Stimulated activated CD4-positive, alpha-beta T cell treated with anti-CD3 and anti-CD28 coated beads, Interleukin-15, amount 100 ng/mL, for 1 hour (primary cell): ENCODE results near the gene MYADML2.

Experiments used
- DNase-seq, 2 donors: peaks; one replicate each; pipeline ENCODE4 v3.0.0-alpha.2; 2020; ENCODE audit warnings: low read depth in 1 of 2, low spot score in 1 of 2

MYADML2 gene

DNA sequence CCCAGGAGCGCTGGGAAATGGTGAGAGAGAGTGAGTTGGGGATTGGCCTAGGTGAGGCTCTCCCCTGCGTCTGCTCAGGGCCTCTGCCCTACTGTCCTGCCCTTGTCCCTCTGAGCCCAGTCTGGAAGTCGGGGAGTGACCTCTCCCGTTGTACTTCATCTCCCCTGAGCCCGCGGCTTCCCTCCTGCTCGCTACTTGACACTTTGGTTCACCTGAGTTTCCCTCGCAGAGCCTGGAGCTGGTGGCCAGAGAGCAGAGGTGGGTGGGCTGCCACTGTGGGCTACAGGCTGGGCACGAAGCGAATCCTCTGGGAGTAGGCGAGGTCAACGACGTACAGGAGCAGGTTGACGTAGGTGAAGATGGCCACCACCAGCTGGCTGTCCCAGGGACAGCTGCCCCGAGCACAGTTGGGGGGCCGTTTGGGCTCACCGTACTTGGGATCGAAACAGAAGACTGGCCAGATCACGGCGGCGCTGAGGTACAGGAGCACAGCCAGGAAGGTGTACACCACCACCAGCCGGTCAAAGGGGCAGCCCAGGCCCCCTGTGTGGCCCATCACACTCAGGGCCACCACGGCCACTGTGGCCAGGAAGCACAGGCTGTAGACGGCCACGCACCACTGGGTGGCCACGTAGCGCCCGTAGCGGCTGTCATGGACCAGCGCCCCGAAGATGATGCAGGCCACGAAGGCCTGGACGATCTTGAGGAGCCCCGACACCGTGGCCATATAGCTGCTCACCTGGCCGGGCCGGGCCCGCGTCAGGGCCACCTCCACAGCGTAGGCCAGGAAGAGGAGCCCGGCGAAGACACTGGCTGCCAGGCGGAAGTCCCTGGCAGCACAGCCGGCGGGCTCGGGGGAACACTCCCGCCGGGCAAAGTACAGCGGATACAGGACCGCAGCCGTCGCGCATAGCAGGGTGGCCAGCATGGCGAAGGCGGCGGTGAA is 6.2 kb downstream of the MYADML2 start:
- no peak for DNase-seq

DNA sequence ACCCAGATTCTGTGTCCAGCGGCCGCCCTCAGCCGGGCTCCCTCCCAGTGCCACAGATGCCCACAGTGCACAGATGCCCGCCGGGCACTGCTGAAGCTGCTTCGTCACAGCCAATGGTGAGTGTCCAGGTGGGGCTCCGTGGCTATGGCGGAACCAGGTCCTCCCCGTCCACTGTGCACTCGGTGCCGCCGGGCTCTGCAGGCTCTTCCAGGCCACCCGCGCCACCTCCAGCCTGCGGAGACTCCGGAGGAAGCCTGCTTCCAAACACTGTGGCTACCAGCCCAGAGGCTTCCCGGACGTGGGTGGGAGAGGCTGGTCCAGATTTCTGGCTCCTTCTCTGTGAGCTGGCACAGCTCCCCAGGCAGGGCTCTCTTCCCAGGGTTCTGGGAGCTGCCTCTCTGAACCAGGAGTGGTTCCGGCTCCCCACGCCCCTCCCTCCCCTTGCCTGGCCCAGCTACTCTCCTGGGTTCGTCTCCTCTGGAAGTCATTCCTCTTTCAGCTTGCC is 7.1 kb downstream of the MYADML2 start:
- DNase-seq = no peak

DNA sequence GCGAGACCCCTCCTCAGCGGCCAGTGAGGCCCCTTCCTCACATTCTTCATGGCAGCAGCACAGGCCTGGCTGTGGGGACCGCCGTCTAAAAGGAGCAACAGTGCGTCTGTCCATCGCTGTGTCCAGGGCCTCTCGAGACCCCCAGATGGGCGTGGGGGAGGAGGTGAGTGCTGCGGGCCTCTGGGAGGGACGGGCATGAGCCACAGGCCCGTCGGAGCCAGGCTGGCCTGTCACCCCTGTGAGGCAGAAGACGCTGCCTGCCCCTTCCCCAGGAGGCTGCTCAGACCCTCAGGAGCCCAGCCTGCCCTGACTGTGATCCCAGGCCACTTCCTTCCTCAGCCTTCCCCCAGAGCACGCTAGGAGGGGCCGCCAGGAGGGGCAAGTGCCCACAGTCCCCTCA is 7.8 kb downstream of the MYADML2 start:
- no peak for DNase-seq

DNA sequence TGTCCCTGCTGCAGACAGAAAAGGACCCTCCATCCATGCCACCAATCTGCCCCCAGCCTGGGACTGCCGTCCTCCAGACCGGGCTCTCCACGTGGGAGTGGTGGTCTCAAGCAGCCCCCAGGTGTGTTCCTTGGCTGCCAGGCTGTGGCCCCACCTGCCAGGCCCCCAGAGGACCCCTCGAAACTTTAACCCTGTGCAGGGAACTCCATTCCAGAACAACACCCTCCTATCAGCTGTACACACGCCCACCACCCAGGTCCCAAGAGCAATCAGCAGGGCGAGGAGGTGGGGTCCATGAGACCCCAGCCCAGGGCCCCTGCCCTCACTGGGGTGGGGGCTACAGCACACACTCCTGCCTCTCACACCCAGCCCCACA is 11.3 kb downstream of the MYADML2 start:
- DNase-seq = no peak

DNA sequence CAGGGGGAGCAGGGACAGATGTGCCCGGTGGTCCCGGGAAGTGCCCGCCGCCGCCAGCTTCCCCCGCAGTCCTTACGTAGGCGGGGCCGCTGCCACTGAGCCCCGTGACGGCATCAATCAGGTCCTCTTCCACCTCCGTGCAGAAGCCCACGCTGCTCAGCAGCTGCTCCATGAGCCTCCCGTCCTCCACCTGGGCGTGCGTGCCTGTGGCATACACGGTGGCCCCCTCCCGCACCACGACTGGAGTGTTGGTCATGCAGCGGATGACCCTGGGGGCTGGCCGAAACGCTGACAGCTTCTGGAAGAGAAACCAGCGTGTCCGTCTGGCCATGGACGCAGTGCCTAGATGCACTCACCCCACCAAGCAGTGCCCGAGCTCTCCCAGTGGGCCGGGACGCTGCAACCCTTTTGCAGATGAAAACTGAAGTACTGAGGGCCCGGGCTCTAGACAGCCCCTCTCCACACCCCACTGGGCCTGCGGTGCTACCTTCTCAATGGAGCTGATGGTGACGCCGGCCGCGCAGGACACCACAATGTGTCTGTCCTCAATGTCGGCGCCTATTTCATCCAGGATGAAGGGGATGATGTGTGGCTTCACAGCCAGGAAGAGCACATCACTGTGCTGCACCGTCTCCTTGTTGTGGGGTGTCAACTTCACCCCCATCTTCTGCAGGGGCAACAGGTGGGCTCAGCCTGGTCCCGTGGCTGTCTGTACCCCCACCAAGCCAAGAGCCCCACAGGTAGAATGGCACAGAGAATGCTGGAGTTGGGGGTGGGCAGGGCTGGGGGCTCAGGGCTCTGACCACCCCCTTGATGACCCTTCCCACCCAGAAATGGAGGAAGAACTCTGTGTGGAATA is 12.0 kb downstream of the MYADML2 start:
- DNase-seq = no peak

DNA sequence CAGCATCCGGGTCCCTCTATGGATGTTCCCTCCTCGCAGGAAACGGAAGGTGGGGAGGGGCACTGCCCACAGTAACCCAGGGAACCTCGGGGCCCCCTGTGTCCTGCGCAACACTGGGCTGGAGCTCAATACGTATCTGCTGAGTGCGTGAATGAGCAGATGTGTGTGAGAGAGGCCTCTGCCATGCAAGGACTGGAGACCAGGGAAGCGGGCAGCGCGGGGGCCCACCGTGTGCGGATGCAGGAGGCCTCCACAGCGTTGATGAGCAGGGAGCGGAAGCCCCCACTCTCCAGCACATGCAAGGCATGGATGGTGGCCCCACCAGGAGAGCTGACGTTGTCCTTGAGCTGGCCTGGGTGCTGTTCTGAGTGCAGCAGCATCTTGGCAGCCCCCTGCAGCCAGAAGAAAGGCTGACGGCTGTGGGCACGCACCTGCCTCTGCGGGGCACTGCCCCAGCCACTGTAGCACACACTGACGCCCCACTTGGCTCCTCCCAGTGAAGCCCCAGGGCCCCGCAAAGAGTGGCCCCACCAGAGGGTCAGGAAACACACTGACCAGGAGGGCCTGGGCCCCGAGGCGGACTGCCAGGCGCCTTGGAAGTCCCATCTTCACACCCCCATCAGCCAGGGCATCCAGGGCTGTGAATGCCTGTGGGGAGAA is 12.8 kb downstream of the MYADML2 start:
- no peak for DNase-seq

DNA sequence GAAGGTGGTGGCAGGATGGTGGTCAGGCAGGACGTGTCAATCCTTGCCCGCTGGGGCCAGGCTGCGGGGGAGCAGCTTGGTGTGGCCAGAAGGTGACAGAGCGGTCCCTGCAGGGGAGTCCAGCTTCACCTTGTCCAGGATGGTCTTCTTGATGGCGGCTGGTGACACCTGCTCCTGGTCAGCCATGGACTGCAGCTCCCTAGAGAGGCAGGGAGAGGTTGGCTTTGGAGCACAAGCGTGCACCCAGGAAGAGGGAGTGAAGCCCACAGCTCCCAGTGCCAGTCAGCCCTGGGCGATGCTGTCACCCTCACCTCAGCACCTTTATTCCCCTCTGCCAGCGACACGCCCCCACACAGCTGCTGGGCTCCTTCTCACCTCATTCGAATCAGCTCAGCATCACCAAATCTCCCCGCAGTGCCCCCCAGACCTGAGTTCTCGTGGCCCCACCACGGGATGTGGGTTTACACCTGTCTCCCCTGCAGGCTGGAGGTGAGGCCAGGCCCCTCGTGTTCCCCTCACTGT is 13.8 kb downstream of the MYADML2 start:
- DNase-seq = no peak

DNA sequence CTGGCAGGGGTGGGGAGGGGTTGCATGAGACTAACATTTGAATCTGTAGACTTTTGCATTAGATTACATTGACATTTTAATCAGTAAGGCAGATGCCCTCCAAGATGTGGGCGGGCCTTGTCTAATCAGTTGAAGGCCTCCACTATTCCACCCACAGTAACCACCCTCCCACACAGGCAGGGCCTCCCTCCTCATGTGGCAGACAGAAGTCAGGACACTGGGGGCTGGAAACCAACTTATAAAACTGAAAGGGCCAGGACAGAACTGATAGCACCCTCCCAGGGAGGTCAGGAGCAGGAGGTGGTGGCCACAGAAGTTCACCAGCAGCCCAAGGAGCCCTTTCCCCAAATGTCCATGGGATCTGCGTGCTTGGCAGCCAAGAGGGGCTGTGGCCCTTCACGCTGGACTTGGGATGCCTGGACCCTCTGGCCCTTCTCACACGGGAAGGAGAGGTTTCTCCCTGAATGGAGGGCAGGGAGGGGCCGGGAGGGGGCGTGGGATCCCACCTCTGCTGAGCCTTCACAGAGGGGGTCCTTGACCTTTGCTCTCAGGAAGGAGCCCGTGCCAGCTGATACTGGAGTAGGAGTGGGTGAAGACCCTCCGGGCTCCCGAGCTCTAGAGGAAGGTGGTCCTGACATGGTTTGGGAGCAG is 14.6 kb downstream of the MYADML2 start:
- DNase-seq = no peak

DNA sequence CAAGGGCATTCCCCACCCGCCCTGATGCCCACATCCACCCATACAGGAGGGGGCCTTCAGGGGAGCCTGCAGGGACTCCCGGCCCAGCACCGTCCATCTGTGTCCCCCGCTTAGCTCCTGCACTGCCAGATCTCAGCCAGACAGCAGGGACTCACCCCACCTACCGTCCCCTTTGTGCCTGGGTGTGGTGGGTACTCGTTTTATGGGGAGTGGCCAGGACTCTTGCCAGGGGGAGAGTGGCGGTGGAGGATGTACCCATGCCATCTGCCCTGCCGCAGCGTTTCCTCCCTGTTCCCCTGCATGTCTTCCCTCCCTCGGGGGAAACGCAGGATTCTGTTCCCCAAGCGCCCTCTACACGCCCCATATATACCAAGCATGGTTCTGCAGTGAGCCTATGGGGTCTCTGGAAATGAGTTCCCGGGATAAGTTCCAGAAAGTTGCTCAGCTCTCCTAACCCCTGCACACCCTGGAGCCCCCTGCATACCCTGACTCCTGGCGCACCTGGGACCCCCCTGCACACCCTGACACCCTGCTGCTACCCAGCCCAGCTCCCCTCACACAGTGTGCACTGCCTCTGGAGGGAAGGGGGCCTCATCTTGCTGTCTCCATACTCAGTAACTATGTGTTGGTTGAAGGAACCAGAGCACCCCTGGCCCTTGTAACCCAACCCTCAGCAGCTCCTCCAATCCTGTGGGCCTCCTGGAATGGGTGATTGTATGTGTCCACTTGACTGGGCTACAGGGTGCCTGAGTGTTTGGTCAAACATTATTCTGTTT is 15.3 kb downstream of the MYADML2 start:
- no peak for DNase-seq

DNA sequence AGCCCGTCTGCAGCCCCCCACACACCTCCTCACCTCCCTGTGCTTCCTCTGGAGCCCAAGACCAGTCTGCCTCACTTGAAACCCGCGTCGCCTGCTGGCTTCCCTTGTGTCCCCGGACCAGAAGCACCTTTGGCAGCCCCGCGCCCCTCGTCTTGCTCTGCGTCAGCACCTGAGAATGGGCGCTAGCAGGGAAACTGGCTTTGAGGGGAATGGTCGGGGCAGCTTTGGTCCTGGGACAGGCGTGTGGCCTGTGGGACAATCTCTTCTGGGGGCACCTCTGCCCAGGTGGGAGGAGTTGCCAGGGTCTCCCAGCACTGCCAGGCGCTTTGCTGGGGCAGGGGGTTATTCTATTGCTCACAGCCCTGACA is 15.9 kb downstream of the MYADML2 start:
- no peak for DNase-seq

DNA sequence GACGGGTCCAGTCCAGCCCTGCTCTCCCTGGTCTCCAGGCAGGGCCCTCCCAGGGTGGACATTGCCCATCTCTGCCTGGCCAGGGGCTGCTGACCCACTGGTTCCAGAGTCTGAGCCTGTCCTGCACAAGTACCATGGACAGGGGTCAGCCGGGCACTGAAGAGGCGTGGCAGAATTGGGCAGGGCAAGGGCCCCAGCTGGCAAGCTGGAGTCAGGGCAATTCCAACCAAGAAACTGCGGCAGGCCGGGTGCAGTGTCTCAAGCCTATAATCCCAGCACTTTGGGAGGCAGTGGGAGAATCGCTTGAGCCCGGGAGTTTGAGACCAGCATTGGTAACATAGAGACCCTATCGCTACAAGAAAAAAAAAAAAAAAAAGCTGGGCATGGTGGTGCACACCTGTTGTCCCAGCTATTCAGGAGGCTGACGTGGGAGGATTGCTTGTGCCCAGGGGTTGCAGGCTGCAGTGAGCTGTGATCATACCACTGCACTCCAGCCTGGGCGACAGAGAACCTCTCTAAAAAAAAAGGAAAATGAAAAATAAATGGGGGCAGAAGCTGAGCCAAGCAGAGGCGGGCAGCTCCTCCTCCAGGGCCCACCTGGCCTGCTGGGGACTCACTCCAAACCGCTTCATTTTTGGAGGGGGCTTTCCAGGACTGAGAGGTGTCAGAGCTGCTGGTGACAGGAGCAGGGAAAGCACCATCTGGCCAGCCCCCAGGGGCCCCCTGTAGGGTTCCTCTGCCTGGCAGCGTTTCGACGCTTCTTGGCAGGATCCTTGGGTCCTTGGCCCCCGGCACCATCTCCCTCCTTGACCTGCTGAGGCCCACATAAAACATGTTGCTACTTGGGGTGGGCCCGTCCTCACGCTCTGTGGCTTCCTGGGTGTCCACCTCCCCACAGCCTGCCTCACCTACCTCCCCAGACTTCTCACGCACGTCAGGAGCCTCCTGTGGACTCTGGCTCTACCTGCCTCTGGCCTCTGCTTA is 16.6 kb downstream of the MYADML2 start:
- DNase-seq = no peak

DNA sequence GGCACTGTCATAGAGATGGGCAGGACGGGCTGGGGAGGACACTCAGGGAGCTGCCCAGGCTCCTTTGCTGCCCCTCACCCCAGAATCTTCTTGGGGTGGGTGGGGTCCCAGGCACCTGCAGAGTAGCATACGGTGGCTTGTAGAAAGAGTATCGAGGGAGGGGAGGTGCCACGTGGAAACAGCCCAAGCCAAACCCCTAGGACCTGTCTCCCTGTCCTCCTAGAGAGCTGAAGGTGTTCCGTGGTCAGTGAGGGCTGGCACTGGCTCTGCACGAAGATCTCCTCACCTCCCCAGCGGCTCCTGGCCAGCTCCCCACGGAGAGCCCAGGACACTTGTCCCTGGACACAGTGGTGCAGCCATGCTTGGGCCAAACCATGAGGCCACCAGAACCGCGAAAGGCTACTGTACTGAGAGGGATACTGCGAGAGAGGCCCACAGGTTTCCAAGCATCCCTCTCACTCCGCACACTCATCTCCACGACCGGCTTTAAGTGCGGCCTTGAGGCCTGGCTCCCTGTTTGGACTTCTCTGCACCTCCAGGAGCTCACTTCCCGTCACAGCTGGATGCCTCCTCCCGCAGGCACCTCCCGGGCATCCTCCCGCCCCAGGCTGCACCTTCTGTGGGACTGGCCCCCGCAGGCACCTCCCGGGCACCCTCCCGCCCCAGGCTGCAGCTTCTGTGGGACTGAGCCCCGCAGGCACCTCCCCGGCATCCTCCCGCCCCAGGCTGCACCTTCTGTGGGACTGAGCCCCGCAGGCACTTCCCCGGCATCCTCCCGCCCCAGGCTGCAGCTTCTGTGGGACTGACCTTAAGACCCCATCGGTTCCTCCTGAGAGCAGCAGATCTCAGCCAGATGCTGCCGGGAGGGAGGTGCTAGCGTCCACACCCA is 17.5 kb downstream of the MYADML2 start:
- no peak for DNase-seq

DNA sequence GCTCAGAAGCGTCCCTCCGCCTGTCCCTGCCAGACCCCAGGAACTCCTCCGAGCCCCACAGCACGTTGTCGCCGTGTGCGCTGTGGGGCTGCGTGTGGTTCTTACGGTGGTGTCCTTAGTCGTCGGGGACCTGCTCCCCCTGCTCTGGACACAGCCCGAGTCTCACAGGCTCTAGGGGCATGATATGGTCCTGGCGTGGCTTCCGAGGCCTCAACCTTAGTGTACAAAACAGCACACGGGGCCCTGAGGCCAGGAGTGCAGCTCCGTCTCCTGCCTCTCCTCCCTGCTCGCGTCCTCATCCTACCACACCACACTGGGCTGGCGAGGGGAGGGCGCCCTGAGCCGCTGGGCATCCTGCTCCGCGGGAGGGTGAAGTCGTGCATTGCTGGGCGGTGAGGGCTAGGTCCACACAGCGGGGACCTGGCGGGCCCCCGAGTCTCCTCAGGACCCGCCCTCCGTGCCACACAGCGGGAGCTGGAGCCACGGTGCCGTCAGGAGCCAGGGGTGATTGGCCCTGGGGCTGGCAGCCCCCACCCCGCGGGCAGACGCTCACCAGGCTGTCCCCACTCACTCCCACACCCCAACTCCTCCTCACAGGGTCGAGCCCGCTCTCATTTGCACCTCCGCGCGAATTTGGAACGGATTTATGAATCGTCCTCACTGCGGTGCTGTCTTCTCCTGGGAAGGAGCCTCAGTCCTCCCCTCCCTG is 18.3 kb downstream of the MYADML2 start:
- no peak for DNase-seq

DNA sequence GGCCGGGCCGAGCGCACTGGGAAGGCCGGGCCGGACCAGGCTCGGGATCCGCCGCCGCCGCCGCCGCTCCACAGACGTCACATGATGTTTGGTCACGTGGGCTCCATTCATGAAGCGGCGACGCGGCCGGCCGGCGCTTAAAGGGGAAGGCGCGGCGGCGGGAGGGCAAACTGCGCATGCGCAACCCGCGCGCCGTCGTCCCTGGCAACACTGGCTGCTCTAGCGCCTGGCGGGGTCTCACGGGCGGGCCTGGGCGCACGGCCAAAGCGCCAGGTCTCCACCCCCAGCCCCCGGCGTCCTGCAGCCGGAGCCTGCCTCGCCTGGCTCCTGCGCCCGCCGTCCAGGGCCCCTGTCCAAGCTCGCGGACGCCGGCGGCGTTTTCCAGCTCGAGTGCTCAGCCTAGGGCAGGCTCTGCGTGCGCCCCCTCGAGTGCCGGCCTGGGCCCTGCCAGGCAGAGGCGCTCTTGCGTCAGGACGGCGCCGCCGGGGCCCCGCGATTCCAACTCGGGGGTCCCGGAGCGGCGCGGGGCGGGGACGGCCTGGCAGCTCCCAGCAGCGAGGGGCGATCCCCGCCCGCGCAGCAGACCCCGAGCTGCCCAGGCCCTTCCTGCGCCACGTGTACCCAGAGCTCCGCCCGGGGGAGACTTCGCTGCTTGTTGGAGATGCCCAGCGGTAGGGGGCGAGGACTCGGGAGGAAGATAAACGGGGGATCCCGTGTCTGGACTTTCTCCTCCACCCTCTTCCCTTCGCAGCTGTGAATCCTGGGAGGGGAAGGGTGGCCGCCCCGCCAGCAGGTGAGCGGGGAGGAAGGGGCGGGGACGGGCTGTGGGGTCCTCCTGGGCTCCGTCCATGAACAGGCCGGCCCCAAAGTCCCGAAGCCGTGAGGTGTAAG is 19.1 kb downstream of the MYADML2 start, which contains the start of gene MAFG:
MAFG (minus strand) TSS at position 83 of the 891 bp plus-strand sequence. CDS start 4,550 bp downstream, outside the sequence.
- peak; percentile 75 to 85 for DNase-seq

DNA sequence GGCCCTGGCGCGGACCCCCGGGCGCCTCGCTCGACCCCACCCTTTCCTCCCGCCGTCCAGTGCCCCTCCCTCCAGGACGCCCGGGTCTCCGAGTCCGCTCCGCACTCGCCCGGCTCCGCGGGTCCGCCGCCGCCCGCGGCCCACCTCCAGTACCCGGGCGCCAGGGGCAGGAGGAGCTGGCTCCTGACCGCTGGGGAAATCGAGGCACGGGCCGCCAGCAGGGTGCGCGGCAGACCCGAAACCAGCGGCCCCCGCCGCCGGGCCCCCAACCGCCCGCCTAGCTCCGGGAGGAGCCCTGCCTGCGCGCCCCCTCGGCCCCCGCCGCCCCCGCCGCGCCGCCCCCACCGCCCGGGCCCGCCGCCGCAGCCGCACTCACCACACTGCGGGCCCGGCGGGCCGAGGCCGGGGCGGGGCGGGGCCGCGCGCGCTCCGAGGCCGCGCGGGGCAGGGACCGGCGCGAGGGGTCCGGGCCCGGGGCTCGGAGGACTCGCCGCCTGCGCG is 19.8 kb downstream of the MYADML2 start:
- DNase-seq = no peak
